H9 (cell line): Measurements from ENCODE around the gene COL4A6. TPM values are rescaled to one million over a fixed set of nuclear protein-coding genes. Genes with fewer than 3 reads are reported as not detected.

Experiments used
- DNase-seq: peaks from one replicate; pipeline ENCODE4 v3.0.0-alpha.2; 2017
- H2AFZ ChIP-seq: one replicate; pipeline ENCODE4 v1.6.1; 2013; ENCODE audit warnings: mild to moderate bottlenecking, low read length, control low read depth, moderate library complexity
- H2AK5ac ChIP-seq: 2 replicates; pipeline ENCODE4 v1.6.1; 2013; ENCODE audit warnings: low read length, control low read depth, mixed read lengths; ENCODE audit not compliant: insufficient read length
- H2BK120ac ChIP-seq: one replicate; pipeline ENCODE4 v1.6.1; 2013; ENCODE audit warnings: low read depth, mild to moderate bottlenecking, low read length, control low read depth, inconsistent platforms; ENCODE audit not compliant: poor library complexity, severe bottlenecking
- H2BK12ac ChIP-seq: 2 replicates; pipeline ENCODE4 v1.6.1; 2013; ENCODE audit warnings: low read length, control low read depth, mixed read lengths, low read depth; ENCODE audit not compliant: insufficient read length
- H2BK15ac ChIP-seq: 2 replicates; pipeline ENCODE4 v1.6.1; 2013; ENCODE audit warnings: low read depth, low read length, control low read depth
- H2BK20ac ChIP-seq: one replicate; pipeline ENCODE4 v1.6.1; 2013; ENCODE audit warnings: low read depth, mild to moderate bottlenecking, low read length, control low read depth, inconsistent platforms; ENCODE audit not compliant: poor library complexity, severe bottlenecking
- H2BK5ac ChIP-seq: 2 replicates; pipeline ENCODE4 v1.6.1; 2013; ENCODE audit warnings: low read length, control low read depth, mixed read lengths; ENCODE audit not compliant: insufficient read length
- H3K14ac ChIP-seq: 2 replicates; pipeline ENCODE4 v1.6.1; 2013; ENCODE audit warnings: low read length, control low read depth; ENCODE audit not compliant: insufficient read depth
- H3K18ac ChIP-seq: 2 replicates; pipeline ENCODE4 v1.6.1; 2013; ENCODE audit warnings: low read depth, mild to moderate bottlenecking, mixed read lengths, low read length, control low read depth; ENCODE audit not compliant: insufficient read length
- H3K23ac ChIP-seq: 2 replicates; pipeline ENCODE4 v1.6.1; 2013; ENCODE audit warnings: low read length, control low read depth, mixed read lengths, low read depth; ENCODE audit not compliant: insufficient read length
- H3K23me2 ChIP-seq: 2 replicates; pipeline ENCODE4 v1.6.1; 2013; ENCODE audit warnings: low read depth, mild to moderate bottlenecking, mixed read lengths, low read length, control low read depth; ENCODE audit not compliant: insufficient read length, poor library complexity, severe bottlenecking
- H3K27ac ChIP-seq: 2 replicates; pipeline ENCODE4 v1.5.1; 2013; ENCODE audit warnings: low read length, control low read depth, mixed read lengths, low read depth; ENCODE audit not compliant: insufficient read length
- H3K27me3 ChIP-seq: 2 replicates; pipeline ENCODE4 v1.6.1; 2013; ENCODE audit warnings: low read length, control low read depth, inconsistent platforms; ENCODE audit not compliant: insufficient read depth
- H3K4ac ChIP-seq: 2 replicates; pipeline ENCODE4 v1.6.1; 2013; ENCODE audit warnings: low read depth, mild to moderate bottlenecking, control low read depth, inconsistent platforms, low read length, moderate library complexity
- H3K4me1 ChIP-seq: 2 replicates; pipeline ENCODE4 v1.6.1; 2013; ENCODE audit warnings: low read length, control low read depth, inconsistent platforms; ENCODE audit not compliant: insufficient read depth
- H3K4me2 ChIP-seq: 2 replicates; pipeline ENCODE4 v1.6.1; 2013; ENCODE audit warnings: low read length, control low read depth, mixed read lengths; ENCODE audit not compliant: insufficient read length, insufficient read depth
- H3K56ac ChIP-seq: 2 replicates; pipeline ENCODE4 v1.6.1; 2013; ENCODE audit warnings: low read depth, mild to moderate bottlenecking, mixed read lengths, low read length, control low read depth; ENCODE audit not compliant: insufficient read length
- H3K79me1 ChIP-seq: 2 replicates; pipeline ENCODE4 v1.6.1; 2013; ENCODE audit warnings: low read depth, mild to moderate bottlenecking, moderate library complexity, low read length, control low read depth, inconsistent platforms; ENCODE audit not compliant: insufficient read depth, poor library complexity, severe bottlenecking
- H3K79me2 ChIP-seq: 2 replicates; pipeline ENCODE4 v1.6.1; 2013; ENCODE audit warnings: low read length, control low read depth, inconsistent platforms; ENCODE audit not compliant: insufficient read depth
- H3K9ac ChIP-seq: 2 replicates; pipeline ENCODE4 v1.6.1; 2013; ENCODE audit warnings: low read length, control low read depth, mixed read lengths; ENCODE audit not compliant: insufficient read length; ENCODE audit errors: extremely low read depth
- H3K9me3 ChIP-seq: one replicate; pipeline ENCODE4 v1.6.1; 2013; ENCODE audit warnings: low read depth, low read length, inconsistent platforms; ENCODE audit not compliant: control insufficient read depth
- H3T11ph ChIP-seq: one replicate; pipeline ENCODE4 v1.6.1; 2013; ENCODE audit warnings: mild to moderate bottlenecking, low read length, control low read depth, inconsistent platforms
- H4K20me1 ChIP-seq: one replicate; pipeline ENCODE4 v1.6.1; 2013; ENCODE audit not compliant: control insufficient read depth, insufficient read length, insufficient read depth
- H4K5ac ChIP-seq: 2 replicates; pipeline ENCODE4 v1.6.1; 2013; ENCODE audit warnings: low read depth, mild to moderate bottlenecking, mixed read lengths, low read length, control low read depth; ENCODE audit not compliant: insufficient read length
- H4K8ac ChIP-seq: replicated peaks from 2 replicates; pipeline ENCODE4 v1.6.1; 2013; ENCODE audit warnings: low read length, control low read depth, mixed read lengths, low read depth; ENCODE audit not compliant: insufficient read length
- H4K91ac ChIP-seq: 2 replicates; pipeline ENCODE4 v1.6.1; 2013; ENCODE audit warnings: low read depth, mild to moderate bottlenecking, moderate library complexity, mixed read lengths, low read length, control low read depth; ENCODE audit not compliant: insufficient read length
- H3K27ac Mint-ChIP-seq, 3 experiments: 2 replicates in 2 of 3; 3 replicates in 1 of 3; pipeline ENCODE4 v1.8.0; 2020 to 2021; ENCODE audit warnings: mixed read lengths in 3 of 3, mild to moderate bottlenecking in 1 of 3, moderate library complexity in 1 of 3
- H3K27me3 Mint-ChIP-seq: 2 replicates; pipeline ENCODE4 v1.8.0; 2021; ENCODE audit warnings: low read depth, mild to moderate bottlenecking, moderate library complexity, mixed read lengths
- H3K36me3 Mint-ChIP-seq, 3 experiments: 2 replicates in 2 of 3; 3 replicates in 1 of 3; pipeline ENCODE4 v1.8.0; 2020 to 2021; ENCODE audit warnings: low read depth in 3 of 3, mixed read lengths in 3 of 3; ENCODE audit not compliant: insufficient read depth in 1 of 3
- H3K4me1 Mint-ChIP-seq, 2 experiments: 2 replicates each; pipeline ENCODE4 v1.8.0; 2020; ENCODE audit warnings: mixed read lengths in 2 of 2
- H3K4me3 Mint-ChIP-seq, 2 experiments: 2 replicates in 1 of 2; 3 replicates in 1 of 2; pipeline ENCODE4 v1.8.0; 2020 to 2021; ENCODE audit warnings: mild to moderate bottlenecking in 2 of 2, mixed read lengths in 2 of 2, moderate library complexity in 1 of 2
- H3K9me3 Mint-ChIP-seq, 2 experiments: 2 replicates in 1 of 2; 3 replicates in 1 of 2; pipeline ENCODE4 v1.8.0; 2020; ENCODE audit warnings: mild to moderate bottlenecking in 2 of 2, mixed read lengths in 2 of 2, moderate library complexity in 1 of 2
- WGBS: extraction: QIAGEN DNeasy Blood & Tissue Kit; methylation state at CpG from one replicate; pipeline ENCODE4 v1.1.7; 2013; ENCODE audit warnings: missing lambda C conversion rate, low lambda C conversion rate, mixed read lengths; ENCODE audit not compliant: insufficient read length; ENCODE audit errors: extremely low coverage; 5-methylcytosine and 5-hydroxymethylcytosine counted together
- total RNA-seq: library from RNA; stranded (reverse); gene quantifications from 2 replicates; pipeline ENCODE4 v1.2.1, GENCODE V29; 2021
- TF ChIP-seq, protein P1 (sequence below): fragments of 200-600 bp; sonication (generic); conservative IDR thresholded peaks from 3 replicates; pipeline ENCODE4 v1.8.0; 2021; ENCODE audit warnings: antibody characterized with exemption, mild to moderate bottlenecking

COL4A6 gene
- total RNA-seq, 1 experiment from 2014 or later: 16.7 TPM

DNA sequence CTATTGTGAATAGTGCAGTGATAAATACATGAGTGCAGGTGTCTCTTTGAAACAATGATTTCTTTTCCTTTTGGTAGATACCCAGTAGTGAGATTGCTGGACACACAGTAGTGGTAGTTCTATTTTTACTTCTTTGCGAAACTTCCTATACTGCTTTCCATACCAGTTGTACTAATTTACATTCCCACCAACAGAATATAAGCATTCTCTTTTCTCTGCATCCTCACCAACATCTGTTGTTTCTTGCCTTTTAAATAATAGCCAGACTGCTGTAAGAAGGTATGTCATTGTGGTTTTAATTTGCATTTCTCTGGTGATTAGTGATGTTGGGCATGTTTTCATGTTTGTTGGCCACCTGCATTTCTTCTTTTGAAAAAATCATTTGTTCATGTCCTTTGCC is 105.9 kb downstream of the COL4A6 start:
- H3K9ac ChIP-seq: no peak overlapping the region
- no peak overlapping the region for H3K23ac ChIP-seq
- H4K91ac ChIP-seq: no peak overlapping the region
- no CpG with 5 or more reads among the region's 1 CpG for WGBS
- H3K79me1 ChIP-seq: no peaks in the 10 kb centered on the region
- no peaks in the 10 kb centered on the region for H3K36me3 Mint-ChIP-seq
- H3K56ac ChIP-seq: no peak overlapping the region
- no peak overlapping the region for H2AK5ac ChIP-seq
- H3K4me3 Mint-ChIP-seq: no peak overlapping the region
- no peaks in the 10 kb centered on the region for H3K9me3 ChIP-seq
- no peak overlapping the region for H2BK5ac ChIP-seq
- no peak for DNase-seq
- no peak overlapping the region for H2BK15ac ChIP-seq
- H4K20me1 ChIP-seq: no peaks in the 10 kb centered on the region
- H4K5ac ChIP-seq: no peak overlapping the region
- H3K27ac ChIP-seq: no peak overlapping the region
- H3K4me1 Mint-ChIP-seq: peaks cover 8 to 11% of the 10 kb centered on the region in 2 experiments
- no peaks in the 10 kb centered on the region; a peak in 1 of 5 replicates for H3K9me3 Mint-ChIP-seq
- TF ChIP-seq, protein P1, sequence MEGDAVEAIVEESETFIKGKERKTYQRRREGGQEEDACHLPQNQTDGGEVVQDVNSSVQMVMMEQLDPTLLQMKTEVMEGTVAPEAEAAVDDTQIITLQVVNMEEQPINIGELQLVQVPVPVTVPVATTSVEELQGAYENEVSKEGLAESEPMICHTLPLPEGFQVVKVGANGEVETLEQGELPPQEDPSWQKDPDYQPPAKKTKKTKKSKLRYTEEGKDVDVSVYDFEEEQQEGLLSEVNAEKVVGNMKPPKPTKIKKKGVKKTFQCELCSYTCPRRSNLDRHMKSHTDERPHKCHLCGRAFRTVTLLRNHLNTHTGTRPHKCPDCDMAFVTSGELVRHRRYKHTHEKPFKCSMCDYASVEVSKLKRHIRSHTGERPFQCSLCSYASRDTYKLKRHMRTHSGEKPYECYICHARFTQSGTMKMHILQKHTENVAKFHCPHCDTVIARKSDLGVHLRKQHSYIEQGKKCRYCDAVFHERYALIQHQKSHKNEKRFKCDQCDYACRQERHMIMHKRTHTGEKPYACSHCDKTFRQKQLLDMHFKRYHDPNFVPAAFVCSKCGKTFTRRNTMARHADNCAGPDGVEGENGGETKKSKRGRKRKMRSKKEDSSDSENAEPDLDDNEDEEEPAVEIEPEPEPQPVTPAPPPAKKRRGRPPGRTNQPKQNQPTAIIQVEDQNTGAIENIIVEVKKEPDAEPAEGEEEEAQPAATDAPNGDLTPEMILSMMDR: no peak
- H3K23me2 ChIP-seq: no peaks in the 10 kb centered on the region
- H2AFZ ChIP-seq: no peak overlapping the region
- H3K79me2 ChIP-seq: no peaks in the 10 kb centered on the region
- H3K27ac Mint-ChIP-seq: no peak overlapping the region
- no peak overlapping the region for H3K4me2 ChIP-seq
- H3T11ph ChIP-seq: no peak overlapping the region
- H3K4me1 ChIP-seq: no peaks in the 10 kb centered on the region
- no peak overlapping the region for H2BK120ac ChIP-seq
- no peak overlapping the region for H2BK20ac ChIP-seq
- H3K4ac ChIP-seq: no peak overlapping the region
- no peak overlapping the region for H3K14ac ChIP-seq
- no peak overlapping the region for H3K18ac ChIP-seq
- H4K8ac ChIP-seq: no peak overlapping the region
- H3K27me3 ChIP-seq: no peaks in the 10 kb centered on the region
- no peaks in the 10 kb centered on the region for H3K27me3 Mint-ChIP-seq
- no peak overlapping the region for H2BK12ac ChIP-seq
